Measurements from ENCODE around the gene HDAC5.

The HDAC5 gene

GRCh38 chr17:44086364-44087311 is 36.8 kb downstream of the HDAC5 start:
- no peak for DNase-seq

GRCh38 chr17:44085908-44086307 is 37.5 kb downstream of the HDAC5 start:
- DNase-seq: no peak

- DNase-seq: no peak
These were observed 38.5 kb downstream of the HDAC5 start for GRCh38 chr17:44084921-44085320.

- DNase-seq: peak; percentile 43
These were observed 39.3 kb downstream of the HDAC5 start for GRCh38 chr17:44084131-44084538.

- DNase-seq: no peak
These were observed 40.1 kb downstream of the HDAC5 start for GRCh38 chr17:44083250-44083849.

- no peak for DNase-seq
These were observed 41.0 kb downstream of the HDAC5 start for GRCh38 chr17:44082256-44082927.

- DNase-seq: no peak
These were observed 41.8 kb downstream of the HDAC5 start for GRCh38 chr17:44081681-44082080.

GRCh38 chr17:44079877-44080821 is 43.3 kb downstream of the HDAC5 start:
- peak; percentile 73 for DNase-seq

- no peak for DNase-seq
These were observed 45.0 kb downstream of the HDAC5 start for GRCh38 chr17:44078412-44078811.

- DNase-seq: peak; percentile 58
These were observed 45.9 kb downstream of the HDAC5 start for GRCh38 chr17:44077595-44077909.

- DNase-seq: no peak
These were observed 46.5 kb downstream of the HDAC5 start for GRCh38 chr17:44076716-44077594.

- DNase-seq: no peak
These were observed 47.7 kb downstream of the HDAC5 start for GRCh38 chr17:44075598-44076293.

GRCh38 chr17:44074911-44075285 is 48.5 kb downstream of the HDAC5 start:
- no peak for DNase-seq

GRCh38 chr17:44074231-44074910 is 49.1 kb downstream of the HDAC5 start:
- no peak for DNase-seq

- no peak for DNase-seq
These were observed 51.7 kb downstream of the HDAC5 start for GRCh38 chr17:44071772-44072171.

- DNase-seq: no peak
These were observed 52.3 kb downstream of the HDAC5 start for GRCh38 chr17:44071198-44071520.

GRCh38 chr17:44070455-44071197 is 52.8 kb downstream of the HDAC5 start, which contains the start of gene G6PC3:
Gene G6PC3 (plus strand): TSS chr17:44070735. CDS start chr17:44070966, 231 bp downstream.
- peak; percentile 97 for DNase-seq

GRCh38 chr17:44069974-44070454 is 53.4 kb downstream of the HDAC5 start:
- DNase-seq: peak; percentile 64

GRCh38 chr17:44067545-44067940 is 55.9 kb downstream of the HDAC5 start:
- DNase-seq: peak; percentile 53

Measured in suppressor macrophage treated with lipopolysaccharide for 4 hours (primary cell).